AG04449 (cell line): ENCODE measurements around the gene GNB1.
"Not testable (repeated sequence)": the region's sequence is repeated elsewhere in the genome, so short reads cannot be mapped to it uniquely, and the experiment has no call there.

ENCODE experiments used
- CTCF ChIA-PET: fragments of 350-600 bp; formaldehyde crosslinking; extraction: SDS; loops from one replicate; lab custom pipeline; 2021; ENCODE audit warnings: antibody characterized with exemption; lab: Yijun Ruan, JAX
- POLR2A ChIA-PET: fragments of 400-600, 350-600 bp; formaldehyde crosslinking; extraction: SDS; loops from one replicate; lab custom pipeline; 2020; ENCODE audit warnings: antibody characterized with exemption, inconsistent platforms; lab: Yijun Ruan, JAX
- DNase-seq: peaks from one replicate; pipeline ENCODE4 v3.0.0-alpha.2; 2010; ENCODE audit warnings: low read depth, low spot score
- H3K4me3 ChIP-seq: 2 replicates; pipeline ENCODE4 v1.5.1; 2011; ENCODE audit warnings: low read depth, mild to moderate bottlenecking, control low read depth, low read length
- TF ChIP-seq, protein P1 (sequence below): IDR thresholded peaks from one replicate; pipeline ENCODE4 v1.5.1; 2011; ENCODE audit warnings: mild to moderate bottlenecking, moderate library complexity, low read length, control low read depth, inconsistent platforms; ENCODE audit not compliant: insufficient read depth; ENCODE audit errors: missing control alignments

The GNB1 gene

GRCh38 chr1:1857096-1857703 is 33.7 kb downstream of the GNB1 start:
- DNase-seq, result no peak
- ChIA-PET POLR2A (no interaction called here), CTCF (no interaction called here)
- TF ChIP-seq, protein P1, sequence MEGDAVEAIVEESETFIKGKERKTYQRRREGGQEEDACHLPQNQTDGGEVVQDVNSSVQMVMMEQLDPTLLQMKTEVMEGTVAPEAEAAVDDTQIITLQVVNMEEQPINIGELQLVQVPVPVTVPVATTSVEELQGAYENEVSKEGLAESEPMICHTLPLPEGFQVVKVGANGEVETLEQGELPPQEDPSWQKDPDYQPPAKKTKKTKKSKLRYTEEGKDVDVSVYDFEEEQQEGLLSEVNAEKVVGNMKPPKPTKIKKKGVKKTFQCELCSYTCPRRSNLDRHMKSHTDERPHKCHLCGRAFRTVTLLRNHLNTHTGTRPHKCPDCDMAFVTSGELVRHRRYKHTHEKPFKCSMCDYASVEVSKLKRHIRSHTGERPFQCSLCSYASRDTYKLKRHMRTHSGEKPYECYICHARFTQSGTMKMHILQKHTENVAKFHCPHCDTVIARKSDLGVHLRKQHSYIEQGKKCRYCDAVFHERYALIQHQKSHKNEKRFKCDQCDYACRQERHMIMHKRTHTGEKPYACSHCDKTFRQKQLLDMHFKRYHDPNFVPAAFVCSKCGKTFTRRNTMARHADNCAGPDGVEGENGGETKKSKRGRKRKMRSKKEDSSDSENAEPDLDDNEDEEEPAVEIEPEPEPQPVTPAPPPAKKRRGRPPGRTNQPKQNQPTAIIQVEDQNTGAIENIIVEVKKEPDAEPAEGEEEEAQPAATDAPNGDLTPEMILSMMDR, result no peak
- no peak overlapping the region for H3K4me3 ChIP-seq

DNA sequence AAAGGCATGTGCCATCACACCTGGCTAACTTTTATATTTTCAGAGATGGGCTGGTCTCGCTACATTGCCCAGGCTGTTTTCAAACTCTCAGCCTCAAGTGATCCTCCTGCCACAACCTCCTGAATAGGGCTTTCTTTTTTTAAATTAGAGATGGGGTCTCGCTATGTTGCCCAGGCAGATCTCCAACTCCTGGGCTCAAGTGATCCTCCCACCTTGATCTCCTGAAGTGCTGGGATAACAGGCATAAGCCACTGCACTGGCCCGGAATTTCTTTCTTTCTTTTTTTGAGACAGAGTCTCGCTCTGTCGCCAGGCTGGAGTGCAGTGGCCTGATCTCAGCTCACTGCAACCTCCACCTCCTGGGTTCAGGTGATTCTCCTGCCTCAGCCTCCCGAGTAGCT is 34.7 kb downstream of the GNB1 start:
- CTCF ChIA-PET, POLR2A ChIA-PET, DNase-seq, H3K4me3 ChIP-seq: not testable (repeated sequence)

GRCh38 chr1:1853593-1854257 is 37.2 kb downstream of the GNB1 start:
- TF ChIP-seq, protein P1, result no peak
- H3K4me3 ChIP-seq, result no peak overlapping the region
- ChIA-PET CTCF (interaction anchor here (0.9 to 1.5 kb wide), 2 partner anchors 17 to 29 kb away, joined by 3 read pairs; no protein-coding TSS in a partner anchor), POLR2A (no interaction called here)
- no peak for DNase-seq

GRCh38 chr1:1852619-1853414 is 38.1 kb downstream of the GNB1 start:
- DNase-seq, result no peak
- CTCF ChIA-PET, result interaction anchor here (0.6 to 1.5 kb wide), 3 partner anchors 21 to 56 kb away, joined by 3 to 5 read pairs (median 3); no protein-coding TSS in a partner anchor
- no peak overlapping the region for H3K4me3 ChIP-seq
- POLR2A ChIA-PET, result interaction anchor here (0.7 kb wide), 1 partner anchor 9 kb away, joined by 3 read pairs; no protein-coding TSS in a partner anchor
- TF ChIP-seq, protein P1, result no peak

- ChIA-PET CTCF (interaction anchor here (1.0 to 1.2 kb wide), 2 partner anchors 11 to 58 kb away, joined by 3 read pairs; no protein-coding TSS in a partner anchor), POLR2A (no interaction called here)
- TF ChIP-seq, protein P1, result no peak
- no peak for DNase-seq
- no peak overlapping the region for H3K4me3 ChIP-seq
Measured at GRCh38 chr1:1847890-1848289, 43.0 kb downstream of the GNB1 start.

DNA sequence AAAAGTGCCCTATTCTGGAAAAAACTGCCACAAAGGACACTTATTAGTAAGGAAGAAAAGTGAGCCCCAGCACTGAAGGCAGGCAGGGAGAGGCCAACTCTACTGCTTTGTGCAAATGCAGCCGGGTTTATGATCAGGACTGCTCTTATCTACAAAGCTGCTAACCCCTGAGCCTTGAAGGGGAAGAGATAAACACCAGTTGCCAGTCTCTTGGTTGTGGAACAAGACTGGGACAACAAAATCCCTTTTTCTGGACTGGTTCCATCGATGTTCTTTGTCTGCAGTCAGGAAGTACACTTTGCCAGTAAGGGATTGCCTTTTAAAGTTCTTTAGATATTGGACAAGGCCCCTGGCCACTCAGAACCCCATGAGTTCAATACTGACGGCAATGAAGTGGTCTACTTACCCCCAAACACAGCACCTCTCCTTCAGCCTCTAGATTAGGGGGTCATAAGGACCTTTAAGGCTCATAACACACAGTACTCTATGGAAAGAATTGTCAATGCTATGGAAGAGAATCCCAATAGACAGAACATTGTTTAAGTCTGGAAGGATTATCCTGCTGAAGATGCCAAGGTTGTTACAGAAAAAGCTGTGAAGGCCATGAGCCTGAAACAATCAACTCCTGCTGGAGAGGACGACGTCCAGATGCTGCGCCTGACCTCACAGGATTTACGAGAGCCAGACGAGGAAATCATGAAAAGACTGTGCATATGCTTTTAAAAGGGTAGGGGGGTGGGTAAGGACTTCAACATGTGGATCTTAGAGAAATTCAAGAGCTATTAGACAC is 43.6 kb downstream of the GNB1 start:
- DNase-seq, result no peak
- CTCF ChIA-PET, result interaction anchor here (1.0 to 1.3 kb wide), 3 partner anchors 11 to 59 kb away, joined by 3 to 5 read pairs (median 4); no protein-coding TSS in a partner anchor
- POLR2A ChIA-PET, result interaction anchor here (0.6 kb wide), 1 partner anchor 23 kb away, joined by 3 read pairs; no protein-coding TSS in a partner anchor
- no peak overlapping the region for H3K4me3 ChIP-seq
- TF ChIP-seq, protein P1, result no peak
